ENCODE measurements around the gene SULT1A3. TPM values are rescaled to one million over a fixed set of nuclear protein-coding genes. Genes with fewer than 3 reads are reported as not detected.

Gene SULT1A3
- total and polyA plus RNA-seq, 2 experiments from 2014 or later, result 11.2 to 17.4 TPM

DNA sequence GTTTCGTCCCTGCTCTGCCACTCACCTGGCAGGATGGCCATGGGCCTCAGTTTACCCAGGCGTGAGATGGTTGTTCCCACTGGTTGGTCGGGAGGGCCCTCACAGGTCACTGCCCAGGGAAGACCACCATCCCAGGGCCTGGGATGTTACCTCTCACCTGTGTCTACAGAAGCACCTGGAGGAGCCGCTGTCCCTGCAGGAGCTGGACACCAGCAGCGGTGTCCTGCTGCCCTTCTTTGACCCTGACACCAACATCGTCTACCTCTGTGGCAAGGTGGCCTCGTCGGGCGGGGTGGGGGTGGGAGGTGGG, 11.5 kb upstream of the SULT1A3 start:
- H3K27ac ChIP-seq (ENCODE audit: low read depth), result no peak overlapping the region
- peaks cover 4% of the 10 kb centered on the region; the same call in 1 of the 2 replicates for H3K4me1 ChIP-seq (ENCODE audit: insufficient read depth)
- H4K20me1 ChIP-seq (replicated peaks; ENCODE audit: insufficient read depth), result no peaks in the 10 kb centered on the region
- TF ChIP-seq, protein P1, sequence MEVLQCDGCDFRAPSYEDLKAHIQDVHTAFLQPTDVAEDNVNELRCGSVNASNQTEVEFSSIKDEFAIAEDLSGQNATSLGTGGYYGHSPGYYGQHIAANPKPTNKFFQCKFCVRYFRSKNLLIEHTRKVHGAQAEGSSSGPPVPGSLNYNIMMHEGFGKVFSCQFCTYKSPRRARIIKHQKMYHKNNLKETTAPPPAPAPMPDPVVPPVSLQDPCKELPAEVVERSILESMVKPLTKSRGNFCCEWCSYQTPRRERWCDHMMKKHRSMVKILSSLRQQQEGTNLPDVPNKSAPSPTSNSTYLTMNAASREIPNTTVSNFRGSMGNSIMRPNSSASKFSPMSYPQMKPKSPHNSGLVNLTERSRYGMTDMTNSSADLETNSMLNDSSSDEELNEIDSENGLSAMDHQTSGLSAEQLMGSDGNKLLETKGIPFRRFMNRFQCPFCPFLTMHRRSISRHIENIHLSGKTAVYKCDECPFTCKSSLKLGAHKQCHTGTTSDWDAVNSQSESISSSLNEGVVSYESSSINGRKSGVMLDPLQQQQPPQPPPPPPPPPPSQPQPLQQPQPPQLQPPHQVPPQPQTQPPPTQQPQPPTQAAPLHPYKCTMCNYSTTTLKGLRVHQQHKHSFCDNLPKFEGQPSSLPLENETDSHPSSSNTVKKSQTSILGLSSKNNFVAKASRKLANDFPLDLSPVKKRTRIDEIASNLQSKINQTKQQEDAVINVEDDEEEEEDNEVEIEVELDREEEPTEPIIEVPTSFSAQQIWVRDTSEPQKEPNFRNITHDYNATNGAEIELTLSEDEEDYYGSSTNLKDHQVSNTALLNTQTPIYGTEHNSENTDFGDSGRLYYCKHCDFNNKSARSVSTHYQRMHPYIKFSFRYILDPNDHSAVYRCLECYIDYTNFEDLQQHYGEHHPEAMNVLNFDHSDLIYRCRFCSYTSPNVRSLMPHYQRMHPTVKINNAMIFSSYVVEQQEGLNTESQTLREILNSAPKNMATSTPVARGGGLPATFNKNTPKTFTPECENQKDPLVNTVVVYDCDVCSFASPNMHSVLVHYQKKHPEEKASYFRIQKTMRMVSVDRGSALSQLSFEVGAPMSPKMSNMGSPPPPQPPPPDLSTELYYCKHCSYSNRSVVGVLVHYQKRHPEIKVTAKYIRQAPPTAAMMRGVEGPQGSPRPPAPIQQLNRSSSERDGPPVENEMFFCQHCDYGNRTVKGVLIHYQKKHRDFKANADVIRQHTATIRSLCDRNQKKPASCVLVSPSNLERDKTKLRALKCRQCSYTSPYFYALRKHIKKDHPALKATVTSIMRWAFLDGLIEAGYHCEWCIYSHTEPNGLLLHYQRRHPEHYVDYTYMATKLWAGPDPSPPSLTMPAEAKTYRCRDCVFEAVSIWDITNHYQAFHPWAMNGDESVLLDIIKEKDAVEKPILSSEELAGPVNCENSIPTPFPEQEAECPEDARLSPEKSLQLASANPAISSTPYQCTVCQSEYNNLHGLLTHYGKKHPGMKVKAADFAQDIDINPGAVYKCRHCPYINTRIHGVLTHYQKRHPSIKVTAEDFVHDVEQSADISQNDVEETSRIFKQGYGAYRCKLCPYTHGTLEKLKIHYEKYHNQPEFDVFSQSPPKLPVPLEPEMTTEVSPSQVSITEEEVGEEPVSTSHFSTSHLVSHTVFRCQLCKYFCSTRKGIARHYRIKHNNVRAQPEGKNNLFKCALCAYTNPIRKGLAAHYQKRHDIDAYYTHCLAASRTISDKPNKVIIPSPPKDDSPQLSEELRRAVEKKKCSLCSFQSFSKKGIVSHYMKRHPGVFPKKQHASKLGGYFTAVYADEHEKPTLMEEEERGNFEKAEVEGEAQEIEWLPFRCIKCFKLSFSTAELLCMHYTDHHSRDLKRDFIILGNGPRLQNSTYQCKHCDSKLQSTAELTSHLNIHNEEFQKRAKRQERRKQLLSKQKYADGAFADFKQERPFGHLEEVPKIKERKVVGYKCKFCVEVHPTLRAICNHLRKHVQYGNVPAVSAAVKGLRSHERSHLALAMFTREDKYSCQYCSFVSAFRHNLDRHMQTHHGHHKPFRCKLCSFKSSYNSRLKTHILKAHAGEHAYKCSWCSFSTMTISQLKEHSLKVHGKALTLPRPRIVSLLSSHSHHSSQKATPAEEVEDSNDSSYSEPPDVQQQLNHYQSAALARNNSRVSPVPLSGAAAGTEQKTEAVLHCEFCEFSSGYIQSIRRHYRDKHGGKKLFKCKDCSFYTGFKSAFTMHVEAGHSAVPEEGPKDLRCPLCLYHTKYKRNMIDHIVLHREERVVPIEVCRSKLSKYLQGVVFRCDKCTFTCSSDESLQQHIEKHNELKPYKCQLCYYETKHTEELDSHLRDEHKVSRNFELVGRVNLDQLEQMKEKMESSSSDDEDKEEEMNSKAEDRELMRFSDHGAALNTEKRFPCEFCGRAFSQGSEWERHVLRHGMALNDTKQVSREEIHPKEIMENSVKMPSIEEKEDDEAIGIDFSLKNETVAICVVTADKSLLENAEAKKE (CRISPR knock-in tag; IDR thresholded peaks at IDR 0.05), result no peak
- TF ChIP-seq, protein P2, sequence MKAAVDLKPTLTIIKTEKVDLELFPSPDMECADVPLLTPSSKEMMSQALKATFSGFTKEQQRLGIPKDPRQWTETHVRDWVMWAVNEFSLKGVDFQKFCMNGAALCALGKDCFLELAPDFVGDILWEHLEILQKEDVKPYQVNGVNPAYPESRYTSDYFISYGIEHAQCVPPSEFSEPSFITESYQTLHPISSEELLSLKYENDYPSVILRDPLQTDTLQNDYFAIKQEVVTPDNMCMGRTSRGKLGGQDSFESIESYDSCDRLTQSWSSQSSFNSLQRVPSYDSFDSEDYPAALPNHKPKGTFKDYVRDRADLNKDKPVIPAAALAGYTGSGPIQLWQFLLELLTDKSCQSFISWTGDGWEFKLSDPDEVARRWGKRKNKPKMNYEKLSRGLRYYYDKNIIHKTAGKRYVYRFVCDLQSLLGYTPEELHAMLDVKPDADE (IDR thresholded peaks at IDR 0.05), result no peak
- no peak for TF ChIP-seq POLR2AphosphoS5 (IDR thresholded peaks at IDR 0.05; ENCODE audit: low read depth)
- TF ChIP-seq, protein P3, sequence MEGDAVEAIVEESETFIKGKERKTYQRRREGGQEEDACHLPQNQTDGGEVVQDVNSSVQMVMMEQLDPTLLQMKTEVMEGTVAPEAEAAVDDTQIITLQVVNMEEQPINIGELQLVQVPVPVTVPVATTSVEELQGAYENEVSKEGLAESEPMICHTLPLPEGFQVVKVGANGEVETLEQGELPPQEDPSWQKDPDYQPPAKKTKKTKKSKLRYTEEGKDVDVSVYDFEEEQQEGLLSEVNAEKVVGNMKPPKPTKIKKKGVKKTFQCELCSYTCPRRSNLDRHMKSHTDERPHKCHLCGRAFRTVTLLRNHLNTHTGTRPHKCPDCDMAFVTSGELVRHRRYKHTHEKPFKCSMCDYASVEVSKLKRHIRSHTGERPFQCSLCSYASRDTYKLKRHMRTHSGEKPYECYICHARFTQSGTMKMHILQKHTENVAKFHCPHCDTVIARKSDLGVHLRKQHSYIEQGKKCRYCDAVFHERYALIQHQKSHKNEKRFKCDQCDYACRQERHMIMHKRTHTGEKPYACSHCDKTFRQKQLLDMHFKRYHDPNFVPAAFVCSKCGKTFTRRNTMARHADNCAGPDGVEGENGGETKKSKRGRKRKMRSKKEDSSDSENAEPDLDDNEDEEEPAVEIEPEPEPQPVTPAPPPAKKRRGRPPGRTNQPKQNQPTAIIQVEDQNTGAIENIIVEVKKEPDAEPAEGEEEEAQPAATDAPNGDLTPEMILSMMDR (conservative IDR thresholded peaks at IDR 0.05; ENCODE audit: low read depth in 2 of 2), result no peak
- no peak for TF ChIP-seq JUNB (IDR thresholded peaks at IDR 0.05; ENCODE audit: unreplicated experiment)
- no peak for TF ChIP-seq ZNF331 (CRISPR knock-in tag; IDR thresholded peaks at IDR 0.05; ENCODE audit: low read depth)
- no peak for TF ChIP-seq CREB1 (CRISPR knock-in tag; IDR thresholded peaks at IDR 0.05; ENCODE audit: low read depth)
- no peak for TF ChIP-seq NANOG (IDR thresholded peaks at IDR 0.05; ENCODE audit: borderline replicate concordance)
- TF ChIP-seq ZNF114 (CRISPR knock-in tag; IDR thresholded peaks at IDR 0.05), result no peak
- no peak overlapping the region for H3K4me2 ChIP-seq
- H3K9me2 ChIP-seq (ENCODE audit: insufficient read depth), result no peaks in the 10 kb centered on the region
- H3K4me3 Mint-ChIP-seq, result no peak overlapping the region
- H3K4me3 ChIP-seq, result no peak overlapping the region
- H3K36me3 Mint-ChIP-seq (ENCODE audit: low read depth), result no peaks in the 10 kb centered on the region
- H3K4me1 Mint-ChIP-seq, result peaks cover 15% of the 10 kb centered on the region; the same call in 2 of the 3 replicates
- peaks cover 11% of the 10 kb centered on the region for H3K27me3 Mint-ChIP-seq (ENCODE audit: insufficient read depth, low read depth, poor library complexity)
- no peak for ATAC-seq
- H3K79me2 ChIP-seq (replicated peaks; ENCODE audit: insufficient read depth), result no peaks in the 10 kb centered on the region
- no peaks in the 10 kb centered on the region for H3K36me3 ChIP-seq (ENCODE audit: insufficient read depth)
- H3K27ac Mint-ChIP-seq, result no peak overlapping the region
- no peak for DNase-seq (ENCODE audit: low spot score)
- 0 out of 2 replicates have a peak, but pooled peaks cover 2% of the 10 kb centered on the region for H3K27me3 ChIP-seq (ENCODE audit: insufficient read depth)
- no peak overlapping the region for H2AFZ ChIP-seq
- 0 out of 2 replicates have a peak, but pooled peaks cover under 1% of the 10 kb centered on the region for H3F3A ChIP-seq (replicated peaks; ENCODE audit: low read depth)
- H3K9me3 Mint-ChIP-seq, result no peaks in the 10 kb centered on the region
